ENCODE measurements around the gene PRKAR1A. TPM values are rescaled to one million over a fixed set of nuclear protein-coding genes. Genes with fewer than 3 reads are reported as not detected.

PRKAR1A gene
- total and polyA plus RNA-seq, 11 donors, result 192 to 1,392 (median 837) TPM

GRCh38 chr17:68566442-68566738 lies 54.2 kb downstream of the PRKAR1A start:
- intact Hi-C loops (cut with DNase I), result no loop called here
- TF ChIP-seq CTCF (IDR thresholded peaks at IDR 0.05), result no peak
- TF ChIP-seq POLR2A (IDR thresholded peaks at IDR 0.05), result no peak

GRCh38 chr17:68567035-68567434 lies 54.8 kb downstream of the PRKAR1A start:
- TF ChIP-seq POLR2A (IDR thresholded peaks at IDR 0.05) (no peak), CTCF (IDR thresholded peaks at IDR 0.05) (no peak)
- H3K27ac ChIP-seq, result peak overlapping the region in 1 of 12 donors; percentile 53
- H3K36me3 ChIP-seq, result no peaks in the 10 kb centered on the region
- WGBS, 4 donors, result 66 to 91% (median 81%) methylated on average over 3 of the region's 3 CpGs
- ATAC-seq (no peak), DNase-seq (no peak)
- intact Hi-C loops (cut with DNase I), result no loop called here
- H3K4me3 ChIP-seq, result no peak overlapping the region
- H3K4me1 ChIP-seq, result peaks cover 0 to 36% (median 5%) of the 10 kb centered on the region in 12 donors
- H3K9me3 ChIP-seq, result no peaks in the 10 kb centered on the region
- H3K27me3 ChIP-seq, result no peaks in the 10 kb centered on the region

More at GRCh38 chr17:68566442-68566738, 54.2 kb downstream of the PRKAR1A start:
- no peak for DNase-seq
- peak in 1 of 4 donors; percentile 60 for ATAC-seq
- Histone ChIP-seq H3K4me1 (peaks cover 0 to 43% (median 7%) of the 10 kb centered on the region in 12 donors), H3K9me3 (no peaks in the 10 kb centered on the region), H3K4me3 (no peak overlapping the region), H3K27ac (peak overlapping the region in 2 of 12 donors; percentile 25 to 53), H3K36me3 (no peaks in the 10 kb centered on the region), H3K27me3 (no peaks in the 10 kb centered on the region)
- 59 to 75% (median 71%) methylated on average over 2 of the region's 2 CpGs for WGBS, 4 donors

- 91 to 93% (median 93%) methylated on average over 8 of the region's 8 CpGs for WGBS, 4 donors
- Histone ChIP-seq H3K4me1 (peaks cover 0 to 39% (median 4%) of the 10 kb centered on the region in 12 donors), H3K27ac (peak overlapping the region in 1 of 12 donors; percentile 53), H3K36me3 (no peaks in the 10 kb centered on the region), H3K9me3 (no peaks in the 10 kb centered on the region), H3K4me3 (no peak overlapping the region), H3K27me3 (no peaks in the 10 kb centered on the region)
- TF ChIP-seq POLR2A (IDR thresholded peaks at IDR 0.05), result no peak
- TF ChIP-seq CTCF (IDR thresholded peaks at IDR 0.05), result no peak
- intact Hi-C loops (cut with DNase I), result no loop called here
- ATAC-seq (no peak), DNase-seq (no peak)
Measured at GRCh38 chr17:68567581-68567980, 55.4 kb downstream of the PRKAR1A start.

- Histone ChIP-seq H3K36me3 (no peaks in the 10 kb centered on the region), H3K9me3 (no peaks in the 10 kb centered on the region), H3K27ac (no peak overlapping the region), H3K4me1 (peaks cover 0 to 43% (median 4%) of the 10 kb centered on the region in 12 donors), H3K27me3 (no peaks in the 10 kb centered on the region), H3K4me3 (no peak overlapping the region)
- intact Hi-C loops (cut with DNase I), result no loop called here
- WGBS, 4 donors, result 78 to 93% (median 92%) methylated on average over 2 of the region's 2 CpGs
- ATAC-seq (no peak), DNase-seq (no peak)
- no peak for TF ChIP-seq CTCF (IDR thresholded peaks at IDR 0.05)
- TF ChIP-seq POLR2A (IDR thresholded peaks at IDR 0.05), result no peak
Measured at GRCh38 chr17:68568581-68568980, 56.4 kb downstream of the PRKAR1A start.
